ENCODE data around the gene VGLL2.

The VGLL2 gene

GRCh38 chr6:117253785-117254184, 11.6 kb upstream of the VGLL2 start:
- no peak for TF ChIP-seq CTCF (IDR thresholded peaks at IDR 0.05; ENCODE audit: low read depth, low read length, missing control alignments)
- no peak overlapping the region for H3K4me3 ChIP-seq (ENCODE audit: low read depth, low read length)
- no peaks in the 10 kb centered on the region for H3K36me3 ChIP-seq (replicated peaks)
- DNase-seq, result no peak
- in situ Hi-C loops (cut with HindIII; ENCODE audit: low pct_ligation_motif_present, low sequenced_read_pairs), result no loop called here
- no peak overlapping the region for H3K27ac ChIP-seq
- no peaks in the 10 kb centered on the region for H3K27me3 ChIP-seq (replicated peaks)

GRCh38 chr6:117262799-117263198, 2.6 kb upstream of the VGLL2 start:
- in situ Hi-C loops (cut with HindIII; ENCODE audit: low pct_ligation_motif_present, low sequenced_read_pairs), result no loop called here
- Histone ChIP-seq H3K36me3 (replicated peaks) (no peaks in the 10 kb centered on the region), H3K27ac (no peak overlapping the region), H3K4me3 (ENCODE audit: low read depth, low read length) (no peak overlapping the region), H3K27me3 (replicated peaks) (peaks cover 56% of the 10 kb centered on the region)
- TF ChIP-seq CTCF (IDR thresholded peaks at IDR 0.05; ENCODE audit: low read depth, low read length, missing control alignments), result no peak
- no peak for DNase-seq

- H3K27ac ChIP-seq, result no peak overlapping the region
- H3K27me3 ChIP-seq (replicated peaks), result peaks cover 63% of the 10 kb centered on the region
- no peaks in the 10 kb centered on the region for H3K36me3 ChIP-seq (replicated peaks)
- in situ Hi-C loops (cut with HindIII; ENCODE audit: low pct_ligation_motif_present, low sequenced_read_pairs), result no loop called here
- DNase-seq, result no peak
- H3K4me3 ChIP-seq (ENCODE audit: low read depth, low read length), result no peak overlapping the region
- TF ChIP-seq CTCF (IDR thresholded peaks at IDR 0.05; ENCODE audit: low read depth, low read length, missing control alignments), result no peak
Observed at GRCh38 chr6:117263353-117263927, 1.9 kb upstream of the VGLL2 start.

- H3K36me3 ChIP-seq (replicated peaks), result no peaks in the 10 kb centered on the region
- no peak for DNase-seq
- TF ChIP-seq CTCF (IDR thresholded peaks at IDR 0.05; ENCODE audit: low read depth, low read length, missing control alignments), result no peak
- in situ Hi-C loops (cut with HindIII; ENCODE audit: low pct_ligation_motif_present, low sequenced_read_pairs), result no loop called here
- peaks cover 72% of the 10 kb centered on the region for H3K27me3 ChIP-seq (replicated peaks)
- no peak overlapping the region for H3K4me3 ChIP-seq (ENCODE audit: low read depth, low read length)
- no peak overlapping the region for H3K27ac ChIP-seq
Observed at GRCh38 chr6:117264369-117264691, 1.0 kb upstream of the VGLL2 start.

- no peak overlapping the region for H3K27ac ChIP-seq
- peaks cover 77% of the 10 kb centered on the region for H3K27me3 ChIP-seq (replicated peaks)
- H3K4me3 ChIP-seq (ENCODE audit: low read depth, low read length), result peak overlapping the region; percentile 29
- no peak for DNase-seq
- no peak for TF ChIP-seq CTCF (IDR thresholded peaks at IDR 0.05; ENCODE audit: low read depth, low read length, missing control alignments)
- in situ Hi-C loops (cut with HindIII; ENCODE audit: low pct_ligation_motif_present, low sequenced_read_pairs), result no loop called here
- no peaks in the 10 kb centered on the region for H3K36me3 ChIP-seq (replicated peaks)
Observed at GRCh38 chr6:117264692-117265409, 507 bp upstream of the VGLL2 start.
